Measurements from ENCODE around the gene TMF1.
A peak's percentile ranks its signal among the peaks of the same experiment; 100 is the strongest.

TMF1 gene

GRCh38 chr3:68972358-68972979, 79.7 kb downstream of the TMF1 start:
- DNase-seq: peak; percentile 12

Measured in amniotic stem cell (primary cell).